T-helper 2 cell treated with Interferon-gamma antibody and Interleukin-4, amounts not matched to agents 5 μg/mL and 100 μg/mL, for 36 hours (primary cell): ENCODE data around the gene BTG3.

Source experiments
- DNase-seq: peaks from one replicate; pipeline ENCODE4 v3.0.0; 2021; ENCODE audit warnings: low spot score
- H3K27ac Mint-ChIP-seq: one replicate; pipeline ENCODE4 v1.8.0; 2021; ENCODE audit warnings: mild to moderate bottlenecking, mixed read lengths
- H3K27me3 Mint-ChIP-seq: one replicate; pipeline ENCODE4 v1.8.0; 2021; ENCODE audit warnings: low read depth, mixed read lengths
- H3K36me3 Mint-ChIP-seq: one replicate; pipeline ENCODE4 v1.8.0; 2021; ENCODE audit warnings: low read depth, mixed read lengths
- H3K4me1 Mint-ChIP-seq: one replicate; pipeline ENCODE4 v1.8.0; 2021; ENCODE audit warnings: low read depth, mixed read lengths
- H3K4me3 Mint-ChIP-seq: one replicate; pipeline ENCODE4 v1.8.0; 2022; ENCODE audit warnings: mild to moderate bottlenecking, moderate library complexity, mixed read lengths
- H3K9me3 Mint-ChIP-seq: one replicate; pipeline ENCODE4 v1.8.0; 2021; ENCODE audit warnings: mixed read lengths

BTG3 gene

DNA sequence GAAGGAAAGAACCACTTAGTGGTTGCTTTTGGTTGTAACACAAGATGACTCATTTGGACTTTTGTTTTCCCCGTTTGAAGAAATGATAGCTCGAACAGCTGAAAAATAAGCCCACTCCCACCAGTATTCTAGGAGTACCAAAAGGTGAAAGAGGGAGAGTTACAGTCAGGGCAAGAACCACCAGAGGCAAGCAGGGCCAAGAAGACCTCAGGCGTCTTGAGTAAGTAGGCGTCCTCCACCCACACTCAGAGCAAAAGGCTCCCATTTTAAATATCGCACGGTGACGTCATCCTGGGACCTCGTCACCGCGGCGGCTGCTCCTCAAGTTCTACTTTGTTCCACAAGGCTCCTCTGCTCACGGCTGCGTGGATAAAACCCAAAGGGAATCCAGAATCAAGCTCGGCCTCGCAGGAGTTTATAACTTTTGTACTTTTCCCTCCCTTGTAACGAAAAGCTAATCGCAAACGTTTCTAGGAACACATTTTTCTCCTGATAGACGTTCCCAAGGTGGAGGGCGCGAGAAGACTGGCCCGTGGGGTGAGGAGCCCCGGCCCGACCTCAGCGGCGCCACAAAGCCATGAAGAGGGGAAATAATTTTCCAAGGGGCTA is 1.2 kb downstream of the BTG3 start:
- Mint-ChIP-seq H3K4me1 (peaks cover 51% of the 10 kb centered on the region), H3K4me3 (peak overlapping the region; percentile 93), H3K27me3 (no peaks in the 10 kb centered on the region), H3K36me3 (peaks cover 35% of the 10 kb centered on the region), H3K27ac (peak overlapping the region; percentile 97), H3K9me3 (no peaks in the 10 kb centered on the region)
- DNase-seq = peak; percentile 88

DNA sequence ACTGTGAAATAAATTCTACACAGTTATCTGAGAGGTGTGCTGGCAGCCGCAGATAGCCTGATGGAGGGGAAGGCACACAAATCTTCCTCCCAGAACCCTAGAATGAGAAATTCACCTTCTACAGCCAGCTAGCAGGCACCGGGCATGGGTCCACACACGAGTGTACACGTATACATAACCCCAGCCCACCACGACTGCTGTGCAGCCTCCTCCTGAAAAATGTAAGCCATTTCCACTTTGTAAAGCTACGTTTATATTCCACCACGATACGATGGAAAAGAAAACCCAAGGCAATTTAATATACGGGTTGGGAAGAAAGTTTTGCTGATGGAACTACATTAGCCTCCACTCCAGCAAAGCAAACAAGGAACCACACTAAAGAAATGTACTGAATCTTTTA is 1.8 kb downstream of the BTG3 start:
- Mint-ChIP-seq H3K36me3 (peaks cover 35% of the 10 kb centered on the region), H3K4me3 (peak overlapping the region; percentile 93), H3K4me1 (peaks cover 51% of the 10 kb centered on the region), H3K9me3 (no peaks in the 10 kb centered on the region), H3K27me3 (no peaks in the 10 kb centered on the region), H3K27ac (peak overlapping the region; percentile 97)
- DNase-seq = no peak

DNA sequence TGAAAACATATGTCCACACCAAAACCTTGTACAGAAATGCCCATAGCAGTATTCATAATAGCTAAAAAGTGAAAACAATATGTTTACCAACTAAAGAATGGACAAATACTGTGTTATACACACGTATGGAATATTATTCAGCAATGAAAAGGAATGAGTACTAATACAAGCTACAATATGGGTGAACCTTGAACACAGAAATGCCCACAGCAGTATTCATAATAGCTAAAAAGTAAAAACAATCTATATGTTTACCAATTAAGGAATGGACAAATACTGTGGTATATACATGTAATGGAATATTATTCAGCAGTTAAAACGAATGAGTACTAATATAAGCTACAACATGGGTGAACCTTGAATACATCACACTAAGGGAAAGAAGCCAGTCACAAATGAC is 3.0 kb downstream of the BTG3 start:
- no peaks in the 10 kb centered on the region for H3K9me3 Mint-ChIP-seq
- H3K4me1 Mint-ChIP-seq = peaks cover 45% of the 10 kb centered on the region
- no peak for DNase-seq
- H3K27me3 Mint-ChIP-seq = no peaks in the 10 kb centered on the region
- H3K36me3 Mint-ChIP-seq = peaks cover 40% of the 10 kb centered on the region
- H3K27ac Mint-ChIP-seq = peak overlapping the region; percentile 51
- peak overlapping the region; percentile 93 for H3K4me3 Mint-ChIP-seq

DNA sequence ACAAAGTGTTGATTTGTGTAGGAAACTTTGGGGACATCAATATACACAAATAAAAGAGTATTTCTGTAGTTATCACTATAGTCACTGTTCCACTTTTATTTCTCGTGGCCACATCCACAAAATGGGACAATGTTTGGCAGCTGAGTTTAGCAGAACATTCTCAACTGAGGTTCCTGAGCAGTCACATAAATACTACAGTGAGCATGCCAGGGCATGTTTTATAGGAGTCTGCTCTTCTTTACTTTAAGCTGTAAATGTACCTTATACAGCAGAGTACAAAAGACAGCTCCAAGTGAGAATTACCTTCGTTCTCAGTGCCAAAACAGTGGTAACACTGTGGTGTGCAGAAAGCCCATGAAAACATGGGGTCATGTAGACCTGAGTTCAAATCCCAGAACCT is 5.0 kb downstream of the BTG3 start:
- H3K9me3 Mint-ChIP-seq = no peaks in the 10 kb centered on the region
- peak overlapping the region; percentile 15 for H3K4me3 Mint-ChIP-seq
- H3K27me3 Mint-ChIP-seq = no peaks in the 10 kb centered on the region
- no peak for DNase-seq
- H3K36me3 Mint-ChIP-seq = peaks cover 58% of the 10 kb centered on the region
- H3K4me1 Mint-ChIP-seq = peaks cover 47% of the 10 kb centered on the region
- peak overlapping the region; percentile 62 for H3K27ac Mint-ChIP-seq

DNA sequence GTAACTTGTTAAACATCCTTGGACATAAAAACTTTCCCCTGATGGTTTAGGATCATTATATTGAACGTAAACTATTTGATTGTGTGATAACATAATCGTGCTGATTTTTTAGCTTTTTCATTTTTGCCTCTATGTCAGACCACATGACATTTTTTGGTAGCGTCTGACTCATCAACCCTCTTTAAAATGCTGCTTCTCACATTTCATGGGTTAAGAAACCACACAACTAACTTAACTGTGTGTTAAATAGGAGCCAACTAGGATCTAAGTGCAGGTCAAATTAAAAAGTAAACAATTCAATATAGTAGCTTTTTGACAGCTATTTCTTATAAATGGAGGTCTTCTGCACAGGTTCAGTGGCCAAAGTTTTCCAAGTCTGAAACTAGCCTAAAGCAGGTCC is 9.8 kb downstream of the BTG3 start:
- no peak overlapping the region for H3K4me3 Mint-ChIP-seq
- H3K9me3 Mint-ChIP-seq = no peaks in the 10 kb centered on the region
- H3K4me1 Mint-ChIP-seq = peaks cover 23% of the 10 kb centered on the region
- DNase-seq = no peak
- no peaks in the 10 kb centered on the region for H3K27me3 Mint-ChIP-seq
- no peak overlapping the region for H3K27ac Mint-ChIP-seq
- H3K36me3 Mint-ChIP-seq = peaks cover 64% of the 10 kb centered on the region

DNA sequence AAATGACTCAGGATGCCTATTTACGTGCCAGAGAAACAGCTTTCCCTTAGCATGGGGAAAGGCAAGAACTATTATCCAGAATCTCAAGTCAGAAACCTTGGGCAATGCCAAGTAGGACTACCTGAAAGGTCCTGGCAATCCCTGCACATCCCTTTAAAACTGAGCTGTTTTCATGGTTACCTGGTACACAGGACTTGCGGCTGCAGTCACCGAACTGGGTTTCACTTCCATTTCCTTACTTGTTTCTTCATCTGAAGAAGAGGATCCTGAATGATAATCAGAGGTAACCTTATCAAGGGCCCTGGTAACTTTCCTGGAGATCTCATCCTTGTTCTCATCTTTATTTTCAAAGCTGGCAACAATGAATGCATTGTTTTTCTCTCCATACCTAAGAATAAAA is 14.3 kb downstream of the BTG3 start:
- no peaks in the 10 kb centered on the region for H3K9me3 Mint-ChIP-seq
- no peak overlapping the region for H3K4me3 Mint-ChIP-seq
- DNase-seq = no peak
- peaks cover 28% of the 10 kb centered on the region for H3K4me1 Mint-ChIP-seq
- peaks cover 70% of the 10 kb centered on the region for H3K36me3 Mint-ChIP-seq
- no peaks in the 10 kb centered on the region for H3K27me3 Mint-ChIP-seq
- H3K27ac Mint-ChIP-seq = no peak overlapping the region

DNA sequence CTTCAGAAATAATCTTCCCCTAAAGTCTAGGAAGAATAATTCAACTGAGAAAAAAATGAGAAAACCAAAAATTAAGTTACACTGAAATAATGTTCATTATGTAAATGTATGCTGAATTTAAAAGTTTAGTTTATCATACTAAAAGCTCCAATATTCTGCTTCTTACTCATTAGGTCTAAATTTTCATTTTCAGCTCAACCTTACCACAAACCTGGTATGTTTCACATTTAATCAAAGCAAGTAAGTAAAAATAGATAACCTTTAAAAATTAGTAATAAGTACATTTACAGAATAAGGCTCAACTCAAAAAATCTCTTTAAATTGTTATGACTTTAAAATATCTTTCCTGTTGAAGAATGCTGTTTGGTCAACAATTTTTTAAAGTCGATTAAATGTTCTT is 15.0 kb downstream of the BTG3 start:
- peaks cover 68% of the 10 kb centered on the region for H3K36me3 Mint-ChIP-seq
- H3K4me3 Mint-ChIP-seq = no peak overlapping the region
- no peak overlapping the region for H3K27ac Mint-ChIP-seq
- DNase-seq = no peak
- H3K9me3 Mint-ChIP-seq = no peaks in the 10 kb centered on the region
- H3K4me1 Mint-ChIP-seq = peaks cover 21% of the 10 kb centered on the region
- no peaks in the 10 kb centered on the region for H3K27me3 Mint-ChIP-seq

DNA sequence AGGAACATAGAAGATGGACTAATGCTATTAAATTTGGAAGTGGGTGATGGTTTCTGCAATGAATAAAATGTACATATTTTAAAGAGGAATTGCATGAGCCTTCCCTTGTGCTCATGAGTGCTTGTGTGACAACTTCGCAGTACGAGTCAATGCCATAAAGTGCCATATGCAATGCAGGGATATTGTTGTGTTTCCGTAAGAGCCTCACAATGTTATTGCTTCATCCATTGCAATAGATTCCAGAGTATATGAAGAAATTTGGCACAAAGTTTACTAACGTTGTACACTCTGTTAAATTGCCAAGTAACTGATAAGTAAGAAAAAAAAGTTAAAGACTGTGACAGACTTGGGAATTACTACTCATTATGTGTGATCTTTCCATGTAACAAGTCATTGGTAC is 22.3 kb downstream of the BTG3 start:
- Mint-ChIP-seq H3K27me3 (no peaks in the 10 kb centered on the region), H3K4me1 (peaks cover 7% of the 10 kb centered on the region), H3K27ac (no peak overlapping the region), H3K36me3 (peaks cover 35% of the 10 kb centered on the region), H3K9me3 (no peaks in the 10 kb centered on the region), H3K4me3 (no peak overlapping the region)
- DNase-seq = no peak

DNA sequence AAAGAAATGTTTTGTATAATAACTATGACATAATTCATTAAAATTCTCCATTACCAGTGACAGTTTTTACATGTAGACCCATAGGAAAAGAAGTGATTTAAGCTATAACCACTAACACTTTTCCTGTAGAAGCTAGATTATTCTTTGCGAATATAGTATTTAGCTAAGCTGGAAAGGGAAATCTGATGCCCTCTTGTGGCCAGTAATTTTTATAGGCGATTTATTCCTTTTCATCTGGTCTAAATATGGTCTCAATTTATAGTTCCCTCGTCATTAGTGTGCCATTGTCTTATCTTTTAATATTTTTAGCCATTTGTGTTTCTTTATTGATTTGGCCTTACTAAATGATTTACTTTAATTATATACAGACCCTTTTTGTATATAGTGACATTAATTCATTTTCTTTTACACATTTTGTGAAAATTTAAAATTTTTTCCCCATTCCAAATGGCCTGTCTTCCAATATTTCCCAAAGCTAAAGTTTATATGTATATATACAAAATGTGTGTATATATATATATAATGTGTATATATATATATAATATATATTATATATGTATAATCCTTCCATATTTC is 26.7 kb downstream of the BTG3 start:
- Mint-ChIP-seq H3K27me3 (no peaks in the 10 kb centered on the region), H3K9me3 (no peaks in the 10 kb centered on the region), H3K36me3 (peaks cover 7% of the 10 kb centered on the region), H3K4me3 (no peak overlapping the region), H3K27ac (no peak overlapping the region), H3K4me1 (no peaks in the 10 kb centered on the region)
- DNase-seq = no peak

DNA sequence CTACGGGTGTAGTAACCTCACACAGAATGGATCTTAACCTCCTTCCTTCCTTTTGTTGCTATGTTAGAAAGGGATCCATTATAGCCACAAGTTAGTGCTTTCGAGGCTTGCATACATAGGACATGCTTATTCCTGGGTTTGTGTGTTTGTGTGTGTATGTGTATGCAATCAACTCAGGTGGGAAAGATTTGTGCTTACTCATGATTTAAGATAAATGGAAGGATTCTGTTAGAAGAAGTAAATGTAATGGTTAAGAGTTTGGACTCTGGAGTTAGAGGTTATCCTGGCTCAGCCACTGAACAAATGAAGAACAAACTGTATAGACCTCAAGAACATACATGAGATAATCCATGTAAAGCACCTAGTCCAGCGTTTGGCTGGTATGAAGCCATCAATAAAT is 28.8 kb downstream of the BTG3 start:
- Mint-ChIP-seq H3K9me3 (no peaks in the 10 kb centered on the region), H3K27ac (no peak overlapping the region), H3K4me1 (no peaks in the 10 kb centered on the region), H3K36me3 (peaks cover 1% of the 10 kb centered on the region), H3K4me3 (no peak overlapping the region), H3K27me3 (no peaks in the 10 kb centered on the region)
- no peak for DNase-seq

DNA sequence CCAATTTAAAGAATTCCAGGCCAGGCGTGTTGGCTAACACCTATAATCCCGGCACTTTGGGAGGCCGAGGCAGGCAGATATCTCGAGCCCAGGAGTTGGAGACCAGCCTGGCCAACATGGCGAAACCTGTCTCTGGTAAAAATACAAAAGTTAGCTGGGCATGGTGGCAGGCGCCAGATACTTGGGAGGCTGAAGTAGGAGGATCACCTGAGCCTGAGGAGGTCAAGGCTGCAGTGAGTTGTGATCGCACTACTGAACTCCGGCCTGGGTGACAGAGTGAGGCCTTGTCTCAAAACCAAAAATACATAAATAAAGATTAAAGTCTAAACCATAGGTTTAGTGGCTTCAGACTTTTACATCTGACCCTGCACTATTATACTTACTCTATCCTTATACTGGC is 32.4 kb downstream of the BTG3 start:
- Mint-ChIP-seq H3K27ac (no peak overlapping the region), H3K36me3 (no peaks in the 10 kb centered on the region), H3K9me3 (no peaks in the 10 kb centered on the region), H3K4me1 (no peaks in the 10 kb centered on the region), H3K4me3 (no peak overlapping the region), H3K27me3 (peaks cover 3% of the 10 kb centered on the region)
- DNase-seq = no peak

DNA sequence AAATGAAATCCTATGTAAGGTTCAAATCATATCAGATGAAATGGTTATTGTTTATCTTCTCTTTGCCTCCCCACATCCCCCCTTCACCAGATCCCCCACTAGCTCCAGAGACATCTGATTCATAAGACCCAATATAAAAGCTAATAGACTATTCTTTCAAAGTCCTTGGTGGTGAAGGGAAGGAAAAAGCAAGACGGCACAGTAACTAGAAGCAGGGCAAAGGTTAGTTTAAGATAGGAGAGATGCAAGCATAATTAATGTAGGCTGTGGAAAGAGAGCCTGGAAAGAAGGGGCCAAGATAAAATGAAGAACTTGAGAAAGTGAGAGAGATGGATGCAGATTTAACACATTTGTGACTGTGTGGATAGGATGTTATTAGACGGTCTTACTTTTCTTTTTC is 33.8 kb downstream of the BTG3 start:
- DNase-seq = no peak
- Mint-ChIP-seq H3K27me3 (peaks cover 7% of the 10 kb centered on the region), H3K36me3 (no peaks in the 10 kb centered on the region), H3K4me1 (no peaks in the 10 kb centered on the region), H3K9me3 (no peaks in the 10 kb centered on the region), H3K4me3 (no peak overlapping the region), H3K27ac (no peak overlapping the region)

DNA sequence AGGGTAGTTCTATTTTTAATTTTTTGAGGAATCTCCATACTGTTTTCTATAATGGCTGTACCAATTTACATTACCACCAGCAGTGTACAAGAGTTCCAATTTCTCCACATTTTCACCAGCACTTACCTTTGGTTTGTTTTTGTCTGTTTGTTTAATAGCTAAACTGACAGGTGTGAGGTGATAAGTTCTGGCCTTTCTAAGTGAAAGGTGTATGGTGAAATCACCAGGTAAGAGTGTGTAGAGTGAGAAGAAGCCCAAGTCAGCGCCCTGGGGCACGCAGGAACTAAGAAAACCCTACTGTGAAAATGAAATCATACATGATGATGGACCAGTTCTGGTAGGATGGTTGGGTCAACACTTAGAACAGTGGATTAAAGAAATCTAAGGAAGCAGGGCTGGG is 34.5 kb downstream of the BTG3 start:
- Mint-ChIP-seq H3K27me3 (peaks cover 7% of the 10 kb centered on the region), H3K4me3 (no peak overlapping the region), H3K9me3 (no peaks in the 10 kb centered on the region)

DNA sequence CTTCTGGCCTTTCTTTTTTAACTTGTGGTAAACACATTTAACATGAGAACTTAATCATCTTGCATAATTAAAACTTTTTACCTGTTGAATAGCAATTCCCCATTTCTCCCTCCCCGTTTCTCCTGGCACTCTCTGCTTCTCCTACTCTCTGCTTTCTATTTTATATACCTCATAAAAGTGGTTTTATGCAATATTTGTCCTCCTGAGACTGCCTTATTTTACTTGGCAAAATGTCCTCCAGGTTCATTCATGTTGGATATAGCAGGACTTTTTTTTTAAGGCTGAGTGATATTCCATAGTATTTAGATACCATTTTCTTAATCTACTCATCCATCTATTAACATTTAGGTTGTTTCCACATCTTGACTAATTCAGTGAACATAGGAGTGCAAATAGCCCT is 35.0 kb downstream of the BTG3 start:
- H3K36me3 Mint-ChIP-seq = no peaks in the 10 kb centered on the region
- H3K4me3 Mint-ChIP-seq = no peak overlapping the region
- H3K4me1 Mint-ChIP-seq = no peaks in the 10 kb centered on the region
- no peaks in the 10 kb centered on the region for H3K9me3 Mint-ChIP-seq
- no peak for DNase-seq
- H3K27me3 Mint-ChIP-seq = peaks cover 7% of the 10 kb centered on the region
- no peak overlapping the region for H3K27ac Mint-ChIP-seq

More for the DNA sequence above, 34.5 kb downstream of the BTG3 start:
- no peaks in the 10 kb centered on the region for H3K4me1 Mint-ChIP-seq
- H3K27ac Mint-ChIP-seq = no peak overlapping the region
- DNase-seq = no peak
- no peaks in the 10 kb centered on the region for H3K36me3 Mint-ChIP-seq
